ENCODE results near the gene C17orf100. TPM values are rescaled to one million over a fixed set of nuclear protein-coding genes. Genes with fewer than 3 reads are reported as not detected.

C17orf100 gene
- total and polyA plus RNA-seq, 9 of the 15 experiments (the other 6 are each of a cell fraction or from before 2014, with no cell fraction given) = 0.04 to 1.7 (median 0.43) TPM

DNA sequence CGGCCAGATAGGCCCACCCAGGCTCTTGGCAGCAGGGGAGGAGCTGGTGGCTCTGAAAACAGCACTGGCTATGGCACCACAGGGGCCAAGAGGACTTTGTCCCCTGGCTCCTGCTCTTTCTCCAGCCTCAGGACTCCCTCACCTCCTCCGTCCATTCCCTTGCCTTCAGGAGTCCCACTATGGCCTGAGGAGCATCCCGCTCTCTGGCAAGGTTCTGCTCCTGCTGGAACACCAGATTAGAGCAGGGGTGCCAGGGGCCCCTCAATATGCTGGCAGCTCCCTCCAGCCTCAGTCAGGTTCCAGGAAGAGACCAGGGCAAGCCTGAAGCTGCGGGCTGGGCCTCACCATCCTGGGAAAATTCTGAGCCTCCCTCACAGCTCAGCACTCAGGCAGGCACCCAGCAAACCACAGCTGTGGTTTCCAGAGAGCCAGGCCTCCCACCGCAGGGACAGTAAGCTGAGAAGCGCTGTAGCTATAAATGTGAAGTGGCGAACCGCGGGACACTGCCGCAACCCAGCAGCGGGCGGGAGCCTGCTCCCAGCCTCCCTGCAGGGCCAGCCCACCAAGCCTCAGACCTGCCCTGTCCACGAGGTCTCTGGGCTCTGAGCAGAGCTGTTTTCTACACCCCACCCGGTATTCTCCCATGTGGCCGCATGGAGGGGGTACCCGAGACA lies 25.7 kb downstream of the C17orf100 start (continued):
- TF ChIP-seq THAP12 (CRISPR knock-in tag; IDR thresholded peaks at IDR 0.05) (no peak), GATAD2A (IDR thresholded peaks at IDR 0.05) (no peak), ZC3H11A (IDR thresholded peaks at IDR 0.05; ENCODE audit: low read depth, low read length) (no peak)

DNA sequence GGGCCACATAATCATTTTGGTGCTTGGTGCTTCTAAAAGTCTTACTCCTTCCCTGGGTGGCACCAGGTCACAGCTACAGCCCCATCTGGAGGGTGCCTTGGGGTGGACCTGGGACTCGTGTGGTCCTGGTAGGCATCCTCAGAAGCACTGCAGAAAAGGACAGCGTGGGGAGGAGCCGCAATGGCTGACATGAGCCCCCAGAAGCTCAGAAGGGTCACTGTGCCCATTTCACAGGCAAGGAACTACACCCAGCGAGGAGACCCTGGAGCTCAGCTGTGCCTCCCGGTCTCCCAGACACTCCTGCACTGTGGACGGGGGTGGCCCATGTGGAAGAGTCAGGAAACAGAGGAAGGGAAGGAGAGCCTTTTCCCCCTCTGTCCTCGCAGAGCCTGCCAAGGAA lies 26.4 kb downstream of the C17orf100 start:
- Histone ChIP-seq H4K20me1 (replicated peaks; ENCODE audit: control insufficient read depth, insufficient read depth, low read length) (no peaks in the 10 kb centered on the region), H3K4me3 (no peak overlapping the region), H3K27ac (ENCODE audit: extremely low read depth, low read depth, low read length) (no peak overlapping the region), H3K4me1 (replicated peaks in 1 of 2; ENCODE audit: control insufficient read depth in 2 of 2, insufficient read depth in 2 of 2, low read length in 2 of 2) (no peaks in the 10 kb centered on the region; a peak in 1 of 5 replicates), H3K4me2 (ENCODE audit: insufficient read depth, low read length) (no peak overlapping the region), H3K79me2 (ENCODE audit: control insufficient read depth, insufficient read depth, low read length) (no peaks in the 10 kb centered on the region), H3K27me3 (ENCODE audit: control insufficient read depth in 2 of 2, insufficient read depth in 2 of 2, low read length in 2 of 2) (peaks cover 11 to 46% of the 10 kb centered on the region in 2 experiments; a peak in 4 of 5 replicates), H3K36me3 (ENCODE audit: control insufficient read depth, insufficient read depth, low read length) (no peaks in the 10 kb centered on the region), H3K9ac (ENCODE audit: insufficient read depth in 1 of 2, low read depth in 2 of 2, low read length in 2 of 2) (no peak overlapping the region), H3K9me1 (ENCODE audit: control insufficient read depth, insufficient read depth, low read length) (no peaks in the 10 kb centered on the region), H2AFZ (ENCODE audit: low read depth, low read length) (no peak overlapping the region), H3K9me3 (replicated peaks; ENCODE audit: control insufficient read depth, insufficient read depth, low read depth, low read length) (no peaks in the 10 kb centered on the region)
- no TSS peak for BruUV-seq (replicated peaks)
- intact Hi-C loops (cut with micrococcal nuclease) (no loop called here), in situ Hi-C loops (cut with MboI) (no loop called here)
- FAIRE-seq = no peak
- 0% methylated on average over 7 of the region's 7 CpGs for WGBS (ENCODE audit: insufficient coverage, low coverage, missing lambda C conversion rate)
- ChIA-PET POLR2A (interaction anchor here (1.4 kb wide), 1 partner anchor 17 kb away, joined by 4 read pairs; no protein-coding TSS in a partner anchor), CTCF (ENCODE audit: low intra/inter-chr PET ratio) (no interaction called here)
- DNase-seq (ENCODE audit: extremely low read depth in 1 of 4, low spot score in 3 of 4) = no peak
- ATAC-seq = no peak
- TF ChIP-seq, protein P1, sequence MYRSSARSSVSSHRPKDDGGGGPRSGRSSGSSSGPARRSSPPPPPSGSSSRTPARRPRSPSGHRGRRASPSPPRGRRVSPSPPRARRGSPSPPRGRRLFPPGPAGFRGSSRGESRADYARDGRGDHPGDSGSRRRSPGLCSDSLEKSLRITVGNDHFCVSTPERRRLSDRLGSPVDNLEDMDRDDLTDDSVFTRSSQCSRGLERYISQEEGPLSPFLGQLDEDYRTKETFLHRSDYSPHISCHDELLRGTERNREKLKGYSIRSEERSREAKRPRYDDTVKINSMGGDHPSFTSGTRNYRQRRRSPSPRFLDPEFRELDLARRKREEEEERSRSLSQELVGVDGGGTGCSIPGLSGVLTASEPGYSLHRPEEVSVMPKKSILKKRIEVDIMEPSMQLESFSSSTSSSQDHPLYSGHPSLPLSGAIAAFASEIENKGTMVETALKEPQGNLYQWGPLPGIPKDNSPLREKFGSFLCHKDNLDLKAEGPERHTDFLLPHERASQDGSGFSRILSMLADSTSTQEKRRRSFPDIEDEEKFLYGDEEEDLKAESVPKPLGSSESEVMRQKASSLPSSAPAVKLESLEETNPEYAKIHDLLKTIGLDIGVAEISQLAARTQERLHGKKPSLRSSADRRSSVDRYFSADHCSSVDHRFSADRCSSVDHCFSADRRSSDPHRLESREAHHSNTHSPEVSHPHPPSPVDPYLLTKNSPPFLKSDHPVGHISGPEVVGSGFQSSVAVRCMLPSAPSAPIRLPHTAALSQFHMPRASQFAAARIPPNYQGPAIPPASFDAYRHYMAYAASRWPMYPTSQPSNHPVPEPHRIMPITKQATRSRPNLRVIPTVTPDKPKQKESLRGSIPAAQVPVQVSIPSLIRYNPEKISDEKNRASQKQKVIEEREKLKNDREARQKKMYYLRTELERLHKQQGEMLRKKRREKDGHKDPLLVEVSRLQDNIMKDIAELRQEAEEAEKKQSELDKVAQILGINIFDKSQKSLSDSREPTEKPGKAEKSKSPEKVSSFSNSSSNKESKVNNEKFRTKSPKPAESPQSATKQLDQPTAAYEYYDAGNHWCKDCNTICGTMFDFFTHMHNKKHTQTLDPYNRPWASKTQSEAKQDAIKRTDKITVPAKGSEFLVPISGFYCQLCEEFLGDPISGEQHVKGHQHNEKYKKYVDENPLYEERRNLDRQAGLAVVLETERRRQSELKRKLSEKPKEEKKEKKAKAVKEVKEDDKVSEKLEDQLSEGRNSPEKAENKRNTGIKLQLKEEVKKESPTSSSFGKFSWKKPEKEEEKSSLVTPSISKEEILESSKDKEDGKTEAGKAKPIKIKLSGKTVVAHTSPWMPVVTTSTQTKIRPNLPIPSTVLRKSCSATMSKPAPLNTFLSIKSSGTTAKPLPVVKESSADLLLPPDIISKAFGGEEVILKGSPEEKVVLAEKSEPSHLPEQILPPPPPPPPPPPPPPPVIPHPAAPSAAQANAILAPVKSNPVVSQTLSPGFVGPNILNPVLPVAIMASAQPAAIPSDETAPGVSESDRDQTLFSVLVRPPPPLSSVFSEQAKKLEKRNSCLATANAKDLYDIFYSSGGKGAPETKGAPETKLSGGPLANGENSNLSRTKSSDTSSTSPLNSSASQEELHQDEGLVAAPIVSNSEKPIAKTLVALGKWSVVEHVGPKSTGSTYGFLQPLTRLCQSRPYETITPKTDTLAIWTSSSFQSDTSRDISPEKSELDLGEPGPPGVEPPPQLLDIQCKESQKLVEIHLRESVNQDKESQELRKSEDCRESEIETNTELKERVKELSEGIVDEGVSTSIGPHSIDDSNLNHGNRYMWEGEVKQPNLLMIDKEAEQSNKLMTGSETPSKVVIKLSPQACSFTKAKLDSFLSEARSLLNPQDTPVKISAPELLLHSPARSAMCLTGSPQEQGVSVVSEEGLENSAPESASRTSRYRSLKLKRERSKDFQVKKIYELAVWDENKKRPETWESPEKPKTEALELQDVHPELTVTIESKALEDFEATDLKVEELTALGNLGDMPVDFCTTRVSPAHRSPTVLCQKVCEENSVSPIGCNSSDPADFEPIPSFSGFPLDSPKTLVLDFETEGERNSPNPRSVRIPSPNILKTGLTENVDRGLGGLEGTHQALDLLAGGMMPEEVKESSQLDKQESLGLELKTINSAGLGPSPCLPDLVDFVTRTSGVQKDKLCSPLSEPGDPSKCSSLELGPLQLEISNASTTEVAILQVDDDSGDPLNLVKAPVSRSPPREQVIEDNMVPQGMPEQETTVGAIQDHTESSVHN (IDR thresholded peaks at IDR 0.05; ENCODE audit: borderline replicate concordance in 1 of 2, low read depth in 1 of 2) = no peak
- TF ChIP-seq BRD9 (IDR thresholded peaks at IDR 0.05; ENCODE audit: low read depth, partially characterized antibody) = no peak
- no peak for TF ChIP-seq KLF10 (CRISPR knock-in tag; IDR thresholded peaks at IDR 0.05)
- no peak for TF ChIP-seq CBFA2T2 (conservative IDR thresholded peaks at IDR 0.05)
- no peak for TF ChIP-seq RHOXF2B (CRISPR knock-in tag; conservative IDR thresholded peaks at IDR 0.05)
- no peak for TF ChIP-seq STAT5A (IDR thresholded peaks at IDR 0.05; ENCODE audit: borderline replicate concordance, low read length)
- TF ChIP-seq NELFE (IDR thresholded peaks at IDR 0.05; ENCODE audit: insufficient read depth, insufficient read length) = no peak
- TF ChIP-seq RBM39 (optimal IDR thresholded peaks at IDR 0.05; ENCODE audit: low read depth, low read length) = no peak

All from K562 (cell line).